SK-N-MC (cell line): ENCODE measurements around the gene MAPK8IP3.

ENCODE experiments used
- EZH2 ChIP-seq: fragments of 200-600 bp; sonication (generic); IDR thresholded peaks from one replicate; pipeline ENCODE4 v1.6.1; 2017; ENCODE audit warnings: antibody characterized with exemption
- POLR2AphosphoS5 ChIP-seq: IDR thresholded peaks from 2 replicates; pipeline ENCODE4 v1.6.1; 2012; ENCODE audit warnings: mild to moderate bottlenecking, low read depth, low read length, borderline replicate concordance

- no peak for TF ChIP-seq EZH2
- TF ChIP-seq POLR2AphosphoS5, result no peak
Measured at GRCh38 chr16:1776991-1777374, 71.0 kb downstream of the MAPK8IP3 start.
